GM12892 (cell line): ENCODE data around the gene ARHGAP24.

Experiments
- DNase-seq: peaks from one replicate; pipeline ENCODE4 v3.0.0; 2011; ENCODE audit not compliant: insufficient read length
- FAIRE-seq: peaks from 2 replicates; lab custom pipeline; 2011; peaks lifted over from hg19 to GRCh38; lab: Jason Lieb, UNC
- POLR2A ChIP-seq: IDR thresholded peaks from 2 replicates; pipeline ENCODE4 v1.6.1; 2011; ENCODE audit warnings: low read depth, low read length, control low read depth
- POLR2AphosphoS5 ChIP-seq: IDR thresholded peaks from 2 replicates; pipeline ENCODE4 v1.6.1; 2011; ENCODE audit warnings: low read depth, low read length, control low read depth
- TAF1 ChIP-seq: IDR thresholded peaks from 2 replicates; pipeline ENCODE4 v1.6.1; 2011; ENCODE audit warnings: low read depth, mild to moderate bottlenecking, control low read depth, low read length, borderline replicate concordance

ARHGAP24 gene

DNA sequence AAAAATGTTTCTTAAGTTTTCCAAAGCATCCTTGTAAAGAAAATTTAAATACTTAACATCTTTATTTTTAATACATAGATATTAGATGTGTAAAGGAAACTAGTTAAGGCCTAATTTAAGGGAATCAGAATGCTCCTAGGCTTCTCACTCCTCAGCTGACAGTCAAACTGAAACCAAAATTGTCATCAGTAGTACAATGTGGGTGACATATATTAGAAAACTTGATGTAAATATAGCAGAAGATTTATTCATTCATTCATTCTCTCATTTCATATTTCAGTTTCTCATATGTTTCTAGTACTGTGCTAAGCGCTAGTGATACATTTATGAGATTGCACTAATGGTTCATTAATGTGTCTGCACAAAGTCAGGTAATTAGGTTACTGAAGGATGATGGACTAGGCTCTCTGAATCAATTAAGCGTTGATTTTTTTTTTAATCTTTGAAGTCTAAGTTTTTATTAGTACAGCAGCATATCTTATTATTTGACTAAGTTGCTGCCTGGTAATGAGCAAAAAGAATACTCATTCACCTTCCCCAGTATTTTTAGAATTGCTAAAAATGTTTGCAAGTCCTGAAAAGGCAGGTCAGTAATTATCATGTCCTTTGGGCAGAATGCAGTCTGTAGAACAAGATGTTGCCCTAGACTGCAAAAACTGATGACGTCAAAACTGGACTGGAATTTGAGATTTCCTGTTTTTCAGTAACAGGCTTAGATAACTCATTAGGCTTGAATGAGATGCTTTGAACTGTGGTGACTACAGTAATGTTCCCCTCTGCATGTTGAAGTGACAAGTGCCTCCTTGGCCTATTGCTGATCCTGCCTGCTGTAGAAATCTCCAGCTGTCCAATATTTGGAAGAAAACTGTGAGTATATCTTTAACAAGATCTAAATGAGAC is 128.7 kb downstream of the ARHGAP24 start:
- FAIRE-seq (no peak), DNase-seq (no peak)
- no peak for TF ChIP-seq TAF1
- TF ChIP-seq POLR2A: no peak
- no peak for TF ChIP-seq POLR2AphosphoS5

DNA sequence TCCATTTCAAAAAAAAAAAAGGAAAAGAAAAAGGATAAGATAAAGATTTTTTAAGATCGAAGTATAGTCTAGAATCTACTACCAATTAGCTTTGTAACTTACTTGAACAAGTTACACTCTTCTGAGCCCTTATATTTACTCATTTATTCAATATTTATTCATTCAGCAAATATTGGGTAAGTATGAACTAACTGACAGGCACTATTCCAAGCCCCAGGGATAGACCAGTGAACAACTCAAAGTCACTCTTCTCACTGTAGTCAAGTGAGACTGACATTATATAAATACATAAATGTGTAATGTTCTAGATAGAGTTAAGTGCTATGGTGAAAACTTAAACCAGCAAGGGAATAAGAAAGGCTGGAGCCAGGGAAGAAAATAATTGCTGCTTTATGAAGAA is 131.6 kb downstream of the ARHGAP24 start:
- FAIRE-seq: no peak
- no peak for DNase-seq
- TF ChIP-seq TAF1: no peak
- TF ChIP-seq POLR2AphosphoS5: no peak
- no peak for TF ChIP-seq POLR2A

DNA sequence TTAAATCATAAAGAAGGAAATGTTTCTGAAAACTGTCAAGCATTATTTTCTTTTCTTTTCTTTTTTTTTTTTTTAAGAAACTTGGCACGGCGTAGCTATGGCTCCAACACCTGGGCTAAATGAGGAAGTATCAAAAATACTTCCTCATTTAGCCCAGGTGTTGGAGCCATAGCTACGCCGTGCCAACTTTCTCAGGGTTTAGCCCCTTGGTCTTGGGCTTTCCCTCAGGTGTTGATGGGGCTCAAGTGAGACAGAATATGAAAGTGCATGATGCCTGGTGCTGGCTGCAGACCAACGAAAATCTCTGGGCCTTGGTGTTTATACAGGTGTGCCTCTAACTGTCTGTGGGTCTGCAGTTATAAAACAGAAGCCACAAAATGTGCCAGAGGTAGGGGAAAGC is 132.7 kb downstream of the ARHGAP24 start:
- TF ChIP-seq POLR2A: no peak
- no peak for TF ChIP-seq POLR2AphosphoS5
- TF ChIP-seq TAF1: no peak
- DNase-seq (no peak), FAIRE-seq (peak; percentile 61)

DNA sequence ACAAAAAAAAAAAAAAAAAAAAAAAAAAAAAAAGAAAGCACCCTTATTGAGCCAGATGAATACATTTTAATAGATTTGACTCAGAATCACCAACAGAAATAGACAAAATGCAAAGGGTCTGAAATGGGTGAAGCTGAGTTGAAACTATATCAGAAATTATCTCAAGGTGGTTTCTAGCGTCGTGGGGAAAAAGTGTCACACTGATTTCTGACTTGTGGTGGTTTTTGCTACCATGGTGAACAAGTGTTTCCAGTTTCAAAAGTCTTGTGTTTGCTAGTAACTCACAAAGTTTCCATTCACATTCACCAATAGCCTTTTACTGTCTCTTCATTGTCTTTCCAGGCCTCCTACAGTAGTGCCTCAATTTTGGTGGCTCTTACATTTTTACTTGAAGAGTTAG is 135.5 kb downstream of the ARHGAP24 start:
- FAIRE-seq: peak; percentile 83
- TF ChIP-seq POLR2A: no peak
- TF ChIP-seq POLR2AphosphoS5: no peak
- TF ChIP-seq TAF1: no peak
- peak; percentile 19 for DNase-seq

DNA sequence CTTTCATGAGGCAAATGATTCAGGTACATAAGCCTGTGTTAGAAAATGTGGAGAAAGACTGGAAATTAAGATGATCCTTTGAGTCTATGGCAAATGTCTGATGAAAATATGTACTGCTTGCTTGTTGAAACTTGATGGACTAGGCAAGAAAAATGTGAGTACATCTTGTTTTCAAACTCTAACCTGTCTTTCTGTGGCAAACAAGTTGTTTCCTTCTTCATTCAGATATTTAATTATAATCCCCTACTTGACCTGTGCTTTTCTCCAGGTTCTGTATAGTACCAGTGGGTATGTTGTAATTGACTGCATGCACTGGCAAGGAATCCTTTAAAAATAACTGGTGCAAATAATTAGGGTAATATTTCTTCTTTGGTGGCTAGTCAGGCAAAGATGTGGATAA is 136.7 kb downstream of the ARHGAP24 start:
- FAIRE-seq (no peak), DNase-seq (no peak)
- TF ChIP-seq TAF1: no peak
- no peak for TF ChIP-seq POLR2AphosphoS5
- TF ChIP-seq POLR2A: no peak

DNA sequence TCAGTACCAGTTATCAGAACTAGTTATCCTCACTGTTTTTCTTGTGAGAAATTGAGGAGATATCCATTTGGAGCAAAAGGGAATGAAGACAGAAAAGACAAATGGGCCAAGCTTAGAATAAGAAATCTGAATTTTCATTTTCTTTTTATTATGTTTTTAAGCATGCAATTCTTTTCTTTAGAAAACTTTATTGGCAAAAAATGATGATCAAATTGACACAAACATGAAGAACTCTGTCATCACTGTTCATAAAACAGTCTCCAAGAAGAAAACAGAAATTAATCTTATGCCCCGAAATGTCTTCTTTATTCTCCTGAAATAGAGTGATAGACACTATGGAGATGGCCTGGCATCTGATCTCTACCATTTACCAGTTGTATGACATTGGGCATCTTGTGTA is 139.0 kb downstream of the ARHGAP24 start:
- DNase-seq (no peak), FAIRE-seq (no peak)
- TF ChIP-seq TAF1 (no peak), POLR2A (no peak), POLR2AphosphoS5 (no peak)

DNA sequence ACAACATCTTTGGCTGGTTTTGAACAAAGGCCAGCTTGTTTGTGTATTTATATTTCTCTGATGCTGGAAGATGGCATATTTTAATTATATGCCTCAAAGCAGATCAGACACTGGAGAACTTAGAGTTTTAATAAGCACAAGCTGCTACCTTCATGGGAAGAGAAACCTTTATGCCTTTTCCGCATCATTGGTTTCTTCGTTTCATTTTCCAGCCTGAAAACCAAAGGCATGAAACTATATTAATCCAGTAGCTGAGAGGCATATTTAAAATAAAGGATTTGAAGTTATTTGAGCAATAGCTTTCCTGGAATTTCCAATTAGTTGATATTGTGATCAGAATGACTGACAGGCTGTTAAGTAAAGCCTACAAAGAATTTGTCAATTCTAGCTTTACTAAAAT is 141.0 kb downstream of the ARHGAP24 start:
- no peak for TF ChIP-seq POLR2A
- peak; percentile 36 for FAIRE-seq
- no peak for DNase-seq

DNA sequence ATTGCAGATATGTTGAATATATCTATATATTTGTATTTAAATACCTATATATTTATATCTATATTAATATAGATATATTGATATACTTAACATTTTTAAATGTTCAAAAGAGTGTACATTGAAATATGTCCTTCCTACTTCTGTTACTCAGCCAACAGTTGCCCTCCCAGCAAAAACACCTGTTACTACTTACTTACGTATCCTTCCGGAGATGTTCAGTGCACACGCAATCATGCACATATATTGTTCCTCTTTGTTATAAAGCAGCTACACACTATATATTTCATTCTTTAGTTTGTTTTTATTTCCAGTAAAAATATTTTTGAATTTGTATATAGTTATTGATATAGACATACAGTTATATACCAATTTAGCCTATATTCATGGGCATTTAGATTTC is 142.3 kb downstream of the ARHGAP24 start:
- FAIRE-seq (no peak), DNase-seq (no peak)
- TF ChIP-seq POLR2AphosphoS5: no peak

DNA sequence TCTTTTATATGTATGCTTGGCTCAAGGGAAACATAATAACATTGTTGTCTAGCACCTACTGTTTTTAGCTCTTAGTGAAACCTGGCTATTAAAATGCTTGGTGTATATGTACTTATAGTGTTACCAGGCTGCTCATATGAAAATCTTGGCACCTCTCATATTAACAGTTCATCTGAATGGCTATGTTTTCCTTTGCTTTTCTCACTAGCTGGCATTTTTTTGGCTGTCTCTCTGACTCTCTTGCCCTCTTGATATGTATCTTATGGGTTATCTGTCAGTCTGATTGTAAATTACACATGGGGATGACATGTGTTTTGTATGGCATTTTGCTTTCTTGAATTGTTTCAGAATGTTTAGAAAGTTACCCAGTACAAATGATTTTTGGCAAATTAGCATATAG is 158.0 kb downstream of the ARHGAP24 start:
- TF ChIP-seq TAF1 (no peak), POLR2AphosphoS5 (no peak)
- no peak for FAIRE-seq
- no peak for DNase-seq

DNA sequence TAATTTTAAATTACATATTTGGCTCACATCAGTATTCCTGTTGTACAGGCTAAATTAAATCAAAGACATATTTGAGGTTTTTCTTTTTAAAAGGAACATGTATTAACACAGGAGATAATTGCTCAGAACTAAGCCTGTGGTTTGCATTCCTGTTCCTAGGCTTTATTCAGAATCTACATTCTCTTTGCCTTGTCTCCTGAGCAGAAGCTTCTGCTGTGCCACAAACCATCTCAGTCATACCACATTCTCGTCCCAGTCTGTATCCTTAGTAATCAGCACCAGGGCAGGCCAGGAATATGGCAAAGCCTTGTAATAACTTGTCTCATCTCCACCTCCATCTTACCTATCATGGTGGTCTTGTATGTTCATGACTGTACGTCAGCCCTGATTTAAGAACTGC is 162.8 kb downstream of the ARHGAP24 start:
- TF ChIP-seq POLR2AphosphoS5 (no peak), TAF1 (no peak), POLR2A (no peak)
- no peak for FAIRE-seq
- DNase-seq: no peak

DNA sequence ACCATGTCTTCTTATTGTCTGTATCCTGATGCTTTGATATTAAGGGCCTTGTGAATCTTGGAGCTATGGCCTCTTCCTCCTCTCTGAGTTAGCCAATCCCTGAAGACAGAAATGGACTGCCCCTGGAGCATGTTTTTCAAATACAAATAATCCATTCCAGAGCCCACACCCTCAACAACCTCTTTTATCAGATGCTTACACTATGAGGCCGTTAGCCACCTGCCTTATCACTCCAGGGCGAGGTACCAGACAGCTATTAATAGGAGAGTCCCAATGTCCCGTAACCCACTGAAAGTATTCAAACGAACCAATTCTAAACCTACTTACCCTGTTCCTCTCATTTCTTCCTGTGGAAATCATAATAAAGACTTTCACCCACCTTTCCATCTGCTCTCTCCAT is 165.0 kb downstream of the ARHGAP24 start:
- DNase-seq (no peak), FAIRE-seq (no peak)
- TF ChIP-seq TAF1 (no peak), POLR2A (no peak), POLR2AphosphoS5 (no peak)

DNA sequence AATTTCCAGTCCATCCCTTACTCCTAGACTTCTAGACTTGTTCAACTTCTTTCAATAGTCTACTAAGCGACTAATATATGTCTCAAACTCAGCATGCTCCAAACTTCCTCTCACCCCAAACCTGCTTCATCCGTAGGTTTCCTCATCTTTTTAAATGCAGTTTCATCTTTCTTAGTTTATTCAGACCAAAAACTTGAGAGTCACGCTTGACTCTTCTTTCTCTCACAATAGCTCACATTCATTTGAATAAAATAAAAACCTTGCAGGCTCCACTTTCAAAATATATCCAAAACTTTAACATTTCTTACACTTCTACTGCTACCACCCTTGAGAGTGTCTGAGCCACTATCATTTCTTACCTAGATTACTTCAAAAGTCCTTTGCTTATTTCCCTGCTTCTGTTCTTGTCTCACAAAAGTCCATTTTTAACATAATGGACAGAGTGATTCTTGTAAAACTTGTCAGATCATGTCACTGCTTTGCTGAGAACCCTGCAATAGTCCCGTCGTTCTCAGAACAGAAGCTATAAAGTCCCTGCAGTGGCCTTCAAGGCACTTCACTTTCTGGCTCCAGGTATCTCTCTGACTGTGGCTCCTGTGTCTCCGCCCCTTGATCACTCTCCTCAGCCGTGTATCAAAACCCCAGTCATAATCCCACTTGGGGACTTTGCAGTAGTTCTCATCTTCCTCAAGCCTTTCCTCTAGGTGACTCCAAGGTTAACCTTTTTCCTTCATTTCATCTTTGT is 167.6 kb downstream of the ARHGAP24 start:
- no peak for DNase-seq
- no peak for TF ChIP-seq POLR2A
- no peak for TF ChIP-seq POLR2AphosphoS5
- TF ChIP-seq TAF1: no peak
- FAIRE-seq: no peak
